Activated CD8-positive, alpha-beta T cell treated with anti-CD3 and anti-CD28 coated beads, Interleukin-2, amount 10 ng/mL, durations not matched to agents 7 days and 5 days (primary cell): ENCODE data around the gene MAPT. TPM values are rescaled to one million over a fixed set of nuclear protein-coding genes. Genes with fewer than 3 reads are reported as not detected.

Experiments used
- ATAC-seq: fragments of 150-1000 bp; cut with Tn5 transposase; one replicate; pipeline ENCODE4 v1.10.0; 2021; ENCODE audit warnings: moderate library complexity
- CTCF ChIA-PET: fragments of 350-600 bp; sonication (Branson Sonifier 250); formaldehyde crosslinking; loops from one replicate; lab custom pipeline; 2021; ENCODE audit warnings: antibody characterized with exemption; lab: Charles Lee
- POLR2A ChIA-PET: fragments of 350-600 bp; sonication (Branson Sonifier 250); formaldehyde crosslinking; loops from one replicate; lab custom pipeline; 2021; ENCODE audit warnings: antibody characterized with exemption; lab: Charles Lee
- DNase-seq: peaks from one replicate; pipeline ENCODE4 v3.0.0-alpha.2; 2020
- H3K27ac Mint-ChIP-seq: one replicate; pipeline ENCODE4 v1.8.0; 2021; ENCODE audit warnings: mild to moderate bottlenecking, mixed read lengths
- H3K27me3 Mint-ChIP-seq: one replicate; pipeline ENCODE4 v1.8.0; 2021; ENCODE audit warnings: low read depth, mixed read lengths
- H3K36me3 Mint-ChIP-seq: one replicate; pipeline ENCODE4 v1.8.0; 2021; ENCODE audit warnings: low read depth, mixed read lengths
- H3K4me1 Mint-ChIP-seq: one replicate; pipeline ENCODE4 v1.8.0; 2021; ENCODE audit warnings: low read depth, mixed read lengths
- H3K4me3 Mint-ChIP-seq: one replicate; pipeline ENCODE4 v1.8.0; 2021; ENCODE audit warnings: mild to moderate bottlenecking, mixed read lengths
- H3K9me3 Mint-ChIP-seq: one replicate; pipeline ENCODE4 v1.8.0; 2022; ENCODE audit warnings: mixed read lengths; ENCODE audit not compliant: insufficient read depth
- total RNA-seq, 2 experiments: library from RNA; stranded (reverse); gene quantifications; one replicate each; pipeline ENCODE4 v1.2.3, GENCODE V29; 2021

MAPT gene
- total RNA-seq, 2 experiments from 2014 or later = 0.11 TPM; not detected in 1

DNA sequence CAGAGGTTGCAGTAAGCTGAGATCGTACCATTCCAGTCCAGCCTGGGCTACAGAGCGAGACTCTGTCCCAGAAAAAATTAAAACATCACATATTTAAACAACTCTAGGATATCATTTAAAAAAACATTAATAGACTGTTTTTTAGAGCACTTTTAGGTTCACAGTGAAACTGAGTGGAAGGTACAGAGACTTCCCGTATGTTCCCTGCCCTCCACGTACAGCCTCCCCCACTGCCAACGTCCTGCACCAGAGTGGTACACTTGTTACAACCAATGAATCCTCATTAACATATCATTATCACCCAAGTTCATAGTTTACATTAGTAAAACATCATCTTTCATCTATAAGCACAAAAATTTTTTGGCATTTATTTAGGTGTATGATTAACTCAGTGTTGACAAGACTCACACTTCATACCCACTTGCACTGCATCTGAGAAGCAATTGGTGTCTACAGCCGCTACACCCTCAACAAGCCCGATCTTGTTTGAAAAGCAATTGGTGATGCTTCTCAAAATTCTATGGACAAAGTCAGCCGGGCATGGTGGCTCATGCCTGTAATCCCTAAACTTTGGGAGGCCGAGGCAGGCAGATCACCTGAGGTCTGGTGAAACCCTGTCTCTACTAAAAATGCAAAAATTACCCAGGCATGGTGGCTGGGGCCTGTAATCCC is 64.8 kb downstream of the MAPT start:
- ChIA-PET CTCF (interaction anchor here (1.1 kb wide), 1 partner anchor 10 kb away, joined by 3 read pairs; no protein-coding TSS in a partner anchor), POLR2A (no interaction called here)
- Mint-ChIP-seq H3K4me1 (no peaks in the 10 kb centered on the region), H3K36me3 (no peaks in the 10 kb centered on the region), H3K27me3 (peaks cover 5% of the 10 kb centered on the region), H3K4me3 (no peak overlapping the region), H3K27ac (no peak overlapping the region), H3K9me3 (no peaks in the 10 kb centered on the region)
- no peak for ATAC-seq
- DNase-seq = no peak

GRCh38 chr17:45960311-45960710 is 66.0 kb downstream of the MAPT start:
- H3K4me3 Mint-ChIP-seq = no peak overlapping the region
- no peak overlapping the region for H3K27ac Mint-ChIP-seq
- POLR2A ChIA-PET = no interaction called here
- CTCF ChIA-PET = interaction anchor here (0.6 kb wide), 1 partner anchor 222 kb away, joined by 3 read pairs; no protein-coding TSS in a partner anchor
- DNase-seq (no peak), ATAC-seq (no peak)
- no peaks in the 10 kb centered on the region for H3K4me1 Mint-ChIP-seq
- no peaks in the 10 kb centered on the region for H3K9me3 Mint-ChIP-seq
- H3K27me3 Mint-ChIP-seq = peaks cover 5% of the 10 kb centered on the region
- H3K36me3 Mint-ChIP-seq = no peaks in the 10 kb centered on the region

GRCh38 chr17:45961206-45961605 is 66.9 kb downstream of the MAPT start:
- DNase-seq (no peak), ATAC-seq (no peak)
- Mint-ChIP-seq H3K9me3 (no peaks in the 10 kb centered on the region), H3K27ac (no peak overlapping the region), H3K36me3 (no peaks in the 10 kb centered on the region), H3K27me3 (peaks cover 8% of the 10 kb centered on the region), H3K4me3 (no peak overlapping the region), H3K4me1 (no peaks in the 10 kb centered on the region)
- POLR2A ChIA-PET = no interaction called here
- CTCF ChIA-PET = interaction anchor here (1.0 kb wide), 1 partner anchor 12 kb away, joined by 5 read pairs; no protein-coding TSS in a partner anchor

DNA sequence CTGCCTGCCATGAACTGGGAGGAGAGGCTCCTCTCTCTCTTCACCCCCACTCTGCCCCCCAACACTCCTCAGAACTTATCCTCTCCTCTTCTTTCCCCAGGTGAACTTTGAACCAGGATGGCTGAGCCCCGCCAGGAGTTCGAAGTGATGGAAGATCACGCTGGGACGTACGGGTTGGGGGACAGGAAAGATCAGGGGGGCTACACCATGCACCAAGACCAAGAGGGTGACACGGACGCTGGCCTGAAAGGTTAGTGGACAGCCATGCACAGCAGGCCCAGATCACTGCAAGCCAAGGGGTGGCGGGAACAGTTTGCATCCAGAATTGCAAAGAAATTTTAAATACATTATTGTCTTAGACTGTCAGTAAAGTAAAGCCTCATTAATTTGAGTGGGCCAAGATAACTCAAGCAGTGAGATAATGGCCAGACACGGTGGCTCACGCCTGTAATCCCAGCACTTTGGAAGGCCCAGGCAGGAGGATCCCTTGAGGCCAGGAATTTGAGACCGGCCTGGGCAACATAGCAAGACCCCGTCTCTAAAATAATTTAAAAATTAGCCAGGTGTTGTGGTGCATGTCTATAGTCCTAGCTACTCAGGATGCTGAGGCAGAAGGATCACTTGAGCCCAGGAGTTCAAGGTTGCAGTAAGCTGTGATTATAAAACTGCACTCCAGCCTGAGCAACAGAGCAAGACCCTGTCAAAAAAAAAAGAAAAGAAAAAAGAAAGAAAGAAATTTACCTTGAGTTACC is 68.0 kb downstream of the MAPT start:
- no peak for ATAC-seq

GRCh38 chr17:45963283-45963682 is 68.9 kb downstream of the MAPT start:
- Mint-ChIP-seq H3K36me3 (no peaks in the 10 kb centered on the region), H3K27ac (no peak overlapping the region), H3K27me3 (peaks cover 20% of the 10 kb centered on the region), H3K4me1 (no peaks in the 10 kb centered on the region), H3K4me3 (no peak overlapping the region), H3K9me3 (no peaks in the 10 kb centered on the region)
- ATAC-seq = no peak
- ChIA-PET CTCF (no interaction called here), POLR2A (no interaction called here)
- DNase-seq = no peak

More for the DNA sequence above, 68.0 kb downstream of the MAPT start:
- no peak for DNase-seq
- CTCF ChIA-PET = no interaction called here
- no peak overlapping the region for H3K27ac Mint-ChIP-seq
- POLR2A ChIA-PET = no interaction called here
- no peak overlapping the region for H3K4me3 Mint-ChIP-seq
- no peaks in the 10 kb centered on the region for H3K4me1 Mint-ChIP-seq
- no peaks in the 10 kb centered on the region for H3K36me3 Mint-ChIP-seq
- no peaks in the 10 kb centered on the region for H3K9me3 Mint-ChIP-seq
- H3K27me3 Mint-ChIP-seq = peaks cover 13% of the 10 kb centered on the region

GRCh38 chr17:45963889-45964288 is 69.5 kb downstream of the MAPT start:
- DNase-seq (no peak), ATAC-seq (no peak)
- peaks cover 20% of the 10 kb centered on the region for H3K27me3 Mint-ChIP-seq
- H3K9me3 Mint-ChIP-seq = no peaks in the 10 kb centered on the region
- H3K4me1 Mint-ChIP-seq = no peaks in the 10 kb centered on the region
- no peak overlapping the region for H3K4me3 Mint-ChIP-seq
- CTCF ChIA-PET = no interaction called here
- H3K27ac Mint-ChIP-seq = no peak overlapping the region
- no peaks in the 10 kb centered on the region for H3K36me3 Mint-ChIP-seq
- POLR2A ChIA-PET = no interaction called here

GRCh38 chr17:45964634-45965033 is 70.3 kb downstream of the MAPT start:
- Mint-ChIP-seq H3K9me3 (no peaks in the 10 kb centered on the region), H3K4me1 (no peaks in the 10 kb centered on the region), H3K4me3 (no peak overlapping the region), H3K27ac (no peak overlapping the region), H3K27me3 (peaks cover 19% of the 10 kb centered on the region), H3K36me3 (no peaks in the 10 kb centered on the region)
- CTCF ChIA-PET = no interaction called here
- ATAC-seq (no peak), DNase-seq (no peak)
- POLR2A ChIA-PET = no interaction called here

DNA sequence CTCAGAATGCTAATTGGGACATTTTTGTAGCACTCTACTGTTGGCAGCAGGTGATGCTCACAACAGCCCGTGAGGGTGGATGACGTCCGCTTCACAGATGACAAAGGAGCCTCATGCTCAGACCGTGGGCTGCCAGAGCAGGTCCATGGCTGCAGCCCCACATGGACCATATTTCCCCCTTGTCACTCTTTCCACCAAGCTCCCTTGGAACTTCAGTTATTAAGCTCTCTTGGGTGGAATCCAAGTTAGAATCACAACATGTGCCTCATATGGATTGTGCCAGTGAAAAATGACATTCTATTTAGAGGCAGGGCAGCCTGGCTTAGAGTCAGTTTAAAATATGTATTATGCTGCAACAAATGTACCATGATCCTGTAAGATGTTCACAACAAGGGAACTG is 71.5 kb downstream of the MAPT start:
- Mint-ChIP-seq H3K9me3 (no peaks in the 10 kb centered on the region), H3K4me1 (no peaks in the 10 kb centered on the region), H3K27ac (no peak overlapping the region), H3K4me3 (no peak overlapping the region), H3K27me3 (peaks cover 22% of the 10 kb centered on the region), H3K36me3 (no peaks in the 10 kb centered on the region)
- POLR2A ChIA-PET = no interaction called here
- DNase-seq = no peak
- no peak for ATAC-seq
- CTCF ChIA-PET = no interaction called here

DNA sequence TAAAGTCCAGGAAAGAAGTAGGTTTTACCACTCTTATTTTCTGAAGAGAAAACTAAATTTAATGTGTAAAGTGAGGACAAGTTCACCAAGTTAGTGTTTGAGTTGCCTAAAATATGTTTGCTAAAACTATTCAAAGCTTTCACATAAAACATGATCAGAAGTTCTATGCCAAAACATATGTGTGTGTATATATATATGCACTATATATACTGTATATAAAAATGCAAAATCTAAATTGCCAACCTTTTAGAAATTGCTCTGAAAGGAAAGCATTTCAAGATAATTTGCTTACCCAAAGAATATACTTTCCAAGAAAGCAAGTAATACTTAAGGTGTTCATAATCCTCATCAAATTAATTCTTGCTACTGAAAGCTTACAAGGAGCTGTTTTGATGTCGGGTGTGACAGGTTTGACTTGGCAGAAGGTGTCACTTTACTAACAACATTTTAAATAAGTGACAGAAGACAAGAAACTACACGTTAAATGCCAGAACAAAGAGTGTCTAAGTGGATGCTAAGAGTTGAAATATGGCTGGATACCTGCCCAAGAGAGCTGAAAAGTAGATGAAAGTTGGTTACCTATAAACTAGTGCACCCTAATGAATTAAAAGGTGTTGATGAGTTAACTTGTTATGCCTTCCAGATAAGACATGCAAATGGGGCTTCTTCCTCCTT is 72.4 kb downstream of the MAPT start:
- ATAC-seq = no peak
- Mint-ChIP-seq H3K4me3 (no peak overlapping the region), H3K4me1 (no peaks in the 10 kb centered on the region), H3K9me3 (no peaks in the 10 kb centered on the region), H3K27ac (no peak overlapping the region), H3K36me3 (no peaks in the 10 kb centered on the region), H3K27me3 (peaks cover 22% of the 10 kb centered on the region)
- CTCF ChIA-PET = no interaction called here
- POLR2A ChIA-PET = no interaction called here
- DNase-seq = no peak

DNA sequence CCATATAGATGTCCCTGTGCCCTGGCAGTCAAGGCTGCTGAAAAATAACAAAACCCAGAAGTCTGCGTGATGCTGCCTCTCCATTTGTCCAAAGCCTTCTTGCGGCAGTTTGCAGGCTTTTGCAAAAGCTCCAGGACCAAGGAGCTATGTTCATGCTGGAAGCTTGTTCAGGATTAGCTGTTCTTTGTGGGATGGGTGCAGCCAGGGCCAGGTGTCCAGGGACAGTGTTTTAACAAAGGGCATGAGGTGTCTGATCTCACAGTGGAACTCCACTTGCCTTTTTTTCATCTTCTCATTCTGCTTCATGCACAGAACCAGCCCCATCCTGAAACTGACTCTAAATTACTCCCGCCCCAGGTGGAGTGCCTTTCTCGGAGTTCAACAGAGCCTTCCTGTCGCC is 73.0 kb downstream of the MAPT start:
- H3K4me3 Mint-ChIP-seq = no peak overlapping the region
- H3K4me1 Mint-ChIP-seq = no peaks in the 10 kb centered on the region
- H3K36me3 Mint-ChIP-seq = no peaks in the 10 kb centered on the region
- ChIA-PET POLR2A (no interaction called here), CTCF (no interaction called here)
- no peak overlapping the region for H3K27ac Mint-ChIP-seq
- no peaks in the 10 kb centered on the region for H3K9me3 Mint-ChIP-seq
- ATAC-seq = no peak
- H3K27me3 Mint-ChIP-seq = peaks cover 22% of the 10 kb centered on the region
- no peak for DNase-seq

DNA sequence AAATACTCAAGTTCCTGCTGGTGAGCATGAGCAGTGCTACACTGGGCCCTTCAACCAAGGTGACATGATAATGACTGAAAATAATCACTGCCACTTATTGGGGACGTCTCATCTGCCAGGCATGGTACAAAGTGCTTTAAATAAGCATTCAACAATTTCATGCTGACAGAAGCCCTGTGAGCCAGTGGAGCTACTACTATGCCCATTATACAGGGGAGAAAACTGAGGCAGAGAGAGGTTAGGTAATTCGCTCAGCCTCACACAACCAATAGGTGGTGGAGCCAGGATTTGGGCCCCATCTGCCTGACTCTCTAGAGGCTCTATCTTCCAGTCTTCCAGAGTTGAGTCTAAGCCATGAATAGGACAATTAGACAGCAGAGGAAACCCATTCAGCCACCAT is 74.4 kb downstream of the MAPT start:
- Mint-ChIP-seq H3K4me3 (no peak overlapping the region), H3K36me3 (no peaks in the 10 kb centered on the region), H3K27me3 (peaks cover 22% of the 10 kb centered on the region), H3K9me3 (no peaks in the 10 kb centered on the region), H3K27ac (no peak overlapping the region), H3K4me1 (no peaks in the 10 kb centered on the region)
- CTCF ChIA-PET = interaction anchor here (1.0 kb wide), 1 partner anchor 19 kb away, joined by 3 read pairs; no protein-coding TSS in a partner anchor
- ATAC-seq (no peak), DNase-seq (no peak)
- POLR2A ChIA-PET = no interaction called here

DNA sequence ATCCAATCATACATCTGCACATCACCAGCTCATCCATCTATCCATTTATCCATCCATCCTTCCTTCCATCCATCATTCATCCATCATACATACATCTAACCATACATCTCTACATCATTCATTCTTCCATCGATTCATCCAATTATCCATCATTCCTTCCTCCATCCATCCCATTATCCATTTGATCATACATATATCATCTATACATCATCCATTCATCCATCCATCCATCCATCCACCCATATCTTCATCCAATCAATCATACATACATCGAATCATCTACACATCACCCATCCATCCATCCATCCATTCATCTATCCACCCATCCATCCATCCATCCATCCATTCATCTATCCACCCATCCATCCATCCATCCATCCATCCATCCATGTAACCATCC is 75.4 kb downstream of the MAPT start:
- no peak for ATAC-seq
- no peak for DNase-seq
- no peaks in the 10 kb centered on the region for H3K4me1 Mint-ChIP-seq
- H3K4me3 Mint-ChIP-seq = no peak overlapping the region
- peaks cover 22% of the 10 kb centered on the region for H3K27me3 Mint-ChIP-seq
- no peak overlapping the region for H3K27ac Mint-ChIP-seq
- ChIA-PET POLR2A (no interaction called here), CTCF (interaction anchor here (1.0 kb wide), 1 partner anchor 20 kb away, joined by 3 read pairs; no protein-coding TSS in a partner anchor)
- H3K9me3 Mint-ChIP-seq = no peaks in the 10 kb centered on the region
- H3K36me3 Mint-ChIP-seq = no peaks in the 10 kb centered on the region
